Lung microvascular endothelial cell (primary cell): ENCODE data around the gene DTX1. TPM values are rescaled to one million over a fixed set of nuclear protein-coding genes. Genes with fewer than 3 reads are reported as not detected.

Source experiments
- DNase-seq, 2 donors: peaks; one replicate each; pipeline versions ENCODE4 v3.0.0 to v3.0.0-alpha.2; 2010; ENCODE audit warnings: low read depth in 2 of 2
- total RNA-seq: library from RNA; depleted of rRNA; stranded (reverse); fragments of >200 nt; gene quantifications from 2 replicates; pipeline ENCODE4 v1.2.1, GENCODE V29; 2014

Gene DTX1
- total RNA-seq, 1 donor from 2014 or later: 4.6 TPM

DNA sequence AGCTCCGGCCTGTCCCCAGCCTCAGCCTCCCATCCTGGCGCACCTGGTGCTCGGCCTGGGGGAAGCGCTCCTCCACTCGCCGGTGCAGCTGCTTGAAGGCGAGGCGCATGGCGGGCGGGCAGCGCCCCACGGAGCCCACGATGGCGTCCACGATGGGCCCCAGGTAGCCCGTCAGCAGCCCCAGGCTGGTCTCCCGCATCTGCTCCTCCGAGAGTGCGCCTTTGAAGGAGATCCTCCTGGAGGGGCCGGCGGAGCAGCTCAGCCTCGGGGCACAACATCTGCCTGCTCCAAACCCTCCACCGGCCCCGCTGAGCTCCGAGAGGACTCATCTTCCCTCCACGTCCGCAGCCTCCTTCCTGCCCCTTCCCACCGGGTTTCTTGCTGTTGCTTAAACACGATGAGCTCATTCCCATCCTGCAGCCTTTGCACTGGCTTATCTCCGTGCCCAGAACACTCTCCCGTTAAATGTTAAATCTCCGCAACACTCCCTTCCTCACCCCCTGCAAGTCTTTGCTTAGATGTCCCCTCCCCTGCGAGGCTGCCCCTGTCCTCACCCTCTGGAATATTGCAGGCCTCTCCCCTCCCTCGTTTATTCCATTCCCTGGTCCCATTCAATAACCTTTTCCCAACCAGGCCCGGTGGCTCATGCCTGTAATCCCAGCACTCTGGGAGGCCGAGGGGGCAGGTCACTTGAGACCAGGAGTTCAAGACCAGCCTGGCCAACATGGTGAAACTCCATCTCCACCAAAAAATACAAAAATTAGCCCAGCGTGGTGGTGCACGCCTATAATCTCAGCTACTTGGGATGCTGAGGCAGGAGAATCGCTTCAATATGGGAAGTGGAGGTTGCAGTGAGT, 55.7 kb downstream of the DTX1 start:
- DNase-seq: no peak

DNA sequence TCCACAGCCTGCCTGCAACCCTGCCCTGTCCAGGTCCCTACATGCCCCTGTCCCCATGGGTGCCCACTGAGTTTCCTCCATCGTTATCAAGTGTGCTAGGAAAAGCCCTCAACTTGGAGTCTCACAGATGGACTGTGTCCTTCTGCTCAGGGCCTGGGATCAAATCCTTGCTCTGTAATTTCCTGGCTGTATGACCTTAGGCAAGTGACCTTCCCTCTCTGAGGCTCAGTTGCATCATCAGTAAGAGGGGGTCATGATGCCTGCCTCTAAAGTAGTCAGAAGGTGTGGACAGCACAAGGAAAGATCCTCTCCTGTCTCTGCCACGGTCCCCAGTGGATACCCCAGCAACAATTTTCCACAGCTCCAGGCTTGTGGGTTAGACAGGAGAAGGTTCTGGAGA, 56.9 kb downstream of the DTX1 start:
- no peak for DNase-seq

DNA sequence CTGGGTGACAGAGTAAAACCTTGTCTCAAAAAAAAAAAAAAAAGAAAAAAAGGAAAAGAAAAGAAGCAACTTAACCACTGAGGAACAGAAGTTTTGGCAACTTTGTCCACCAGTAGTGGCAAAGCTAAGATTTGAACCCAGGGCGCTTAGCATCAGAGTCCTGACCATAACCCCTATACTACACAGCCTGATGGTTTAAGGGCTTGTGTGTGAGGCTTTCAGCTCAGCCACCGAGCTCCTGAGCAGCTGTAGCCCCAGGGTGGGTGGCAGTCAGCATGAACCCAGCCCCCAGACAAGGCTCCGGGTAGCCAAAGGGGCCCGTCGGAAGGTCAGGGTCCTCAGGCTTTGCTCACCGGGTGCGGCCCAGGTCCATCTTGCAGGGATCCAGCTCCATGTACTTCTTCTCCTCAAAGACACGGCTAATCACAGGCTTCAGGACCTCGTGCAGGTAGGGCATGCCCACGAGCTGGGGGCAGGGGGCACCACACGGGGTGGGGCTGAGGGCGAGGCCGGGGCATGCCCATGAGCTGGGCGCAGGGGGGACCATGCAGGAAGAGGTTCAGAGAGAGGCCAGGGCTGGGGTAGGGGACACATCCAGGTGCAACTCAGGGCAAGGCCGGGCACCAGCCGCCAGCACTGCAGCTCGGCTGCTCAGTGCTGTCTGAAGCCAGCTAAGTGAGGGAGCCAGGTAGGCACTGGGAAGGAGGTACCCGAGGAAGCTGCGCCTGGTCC, 58.1 kb downstream of the DTX1 start:
- no peak for DNase-seq

DNA sequence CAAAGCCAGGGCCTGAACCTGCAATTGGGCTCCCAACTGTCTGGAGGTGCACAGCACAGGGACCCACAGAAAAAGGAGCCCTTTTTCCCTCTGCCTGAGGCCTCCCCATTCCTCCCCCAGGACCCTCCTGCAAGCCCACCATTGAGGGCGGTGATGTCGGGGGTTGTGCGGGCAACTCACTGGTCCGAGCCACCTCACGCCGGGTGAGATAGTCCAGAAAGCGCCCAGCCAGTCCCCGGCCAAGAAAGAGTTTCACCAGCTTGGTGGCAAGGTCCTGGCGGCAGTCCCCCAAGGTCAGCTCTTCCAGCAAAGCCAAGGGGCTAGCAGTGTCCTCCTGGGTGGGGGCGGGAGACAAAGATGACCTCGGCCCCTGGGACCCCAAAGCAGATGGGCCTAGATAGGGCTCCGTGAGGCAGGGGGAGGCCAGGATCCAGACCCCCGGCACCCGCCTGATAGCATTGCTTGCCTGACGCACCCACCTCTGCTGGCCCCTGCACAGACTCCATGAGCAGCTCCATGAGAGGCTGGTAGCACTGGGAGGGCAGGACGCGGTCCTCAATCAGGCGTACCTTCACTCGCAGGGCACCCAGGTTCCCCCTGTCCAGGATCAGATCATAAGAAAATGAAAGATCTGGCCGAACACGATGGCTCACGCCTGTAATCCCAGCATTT, 59.1 kb downstream of the DTX1 start:
- DNase-seq: no peak

DNA sequence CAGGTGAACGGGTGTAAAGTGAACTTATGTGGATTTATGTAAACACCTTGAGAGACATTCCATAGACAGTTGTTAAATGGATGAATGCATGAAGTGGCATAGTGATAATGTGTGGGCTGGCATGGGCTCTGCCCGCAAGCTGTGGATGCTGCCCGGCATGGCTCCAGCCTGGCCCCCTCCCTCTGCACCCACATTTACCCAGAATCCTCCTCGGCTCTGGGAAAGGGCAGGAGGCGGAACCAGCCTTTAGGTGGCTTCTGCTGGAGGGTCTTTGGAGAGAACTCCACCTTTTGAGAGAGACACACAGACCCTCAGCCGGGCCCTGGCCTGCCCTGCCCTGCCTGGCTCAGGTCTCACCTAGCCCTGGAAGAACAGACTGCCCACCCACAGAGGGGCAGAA, 60.3 kb downstream of the DTX1 start:
- DNase-seq: no peak

DNA sequence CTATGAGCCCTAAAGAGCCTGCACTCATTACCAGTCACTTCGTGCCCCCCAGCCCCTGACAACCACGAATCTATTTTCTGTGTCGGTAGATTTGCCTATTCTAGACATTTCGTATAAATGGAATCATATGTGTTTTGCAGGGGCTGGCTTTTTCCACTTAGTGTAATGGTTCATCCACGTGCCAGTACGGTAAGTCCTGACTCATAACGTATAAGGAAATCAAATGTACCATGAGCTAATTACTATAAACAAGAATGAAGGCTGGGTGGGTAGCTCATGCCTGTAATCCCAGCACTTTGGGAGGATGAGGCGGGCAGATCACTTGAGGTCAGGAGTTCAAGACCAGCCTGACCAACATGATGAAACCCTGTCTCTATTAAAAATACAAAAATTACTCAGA, 61.2 kb downstream of the DTX1 start:
- peak in 1 of 2 donors; percentile 27 for DNase-seq

DNA sequence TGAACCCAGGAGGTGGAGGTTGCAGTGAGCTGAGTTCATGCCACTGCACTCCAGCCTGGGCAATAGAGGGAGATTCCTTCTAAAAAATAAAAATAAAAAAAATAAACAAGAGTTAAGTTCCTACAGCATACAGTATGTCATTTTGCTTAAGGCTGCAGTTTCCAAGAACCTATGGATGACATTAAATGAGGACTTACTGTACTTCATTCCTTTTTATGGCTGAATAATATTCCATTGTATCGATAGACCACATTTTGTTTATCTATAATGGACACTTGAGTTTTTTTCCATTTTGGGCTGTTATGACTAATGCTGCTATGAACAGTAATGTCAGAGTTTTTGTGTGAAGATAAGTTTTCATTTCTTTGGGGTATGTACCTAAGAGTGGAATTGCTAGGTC, 61.6 kb downstream of the DTX1 start:
- no peak for DNase-seq

DNA sequence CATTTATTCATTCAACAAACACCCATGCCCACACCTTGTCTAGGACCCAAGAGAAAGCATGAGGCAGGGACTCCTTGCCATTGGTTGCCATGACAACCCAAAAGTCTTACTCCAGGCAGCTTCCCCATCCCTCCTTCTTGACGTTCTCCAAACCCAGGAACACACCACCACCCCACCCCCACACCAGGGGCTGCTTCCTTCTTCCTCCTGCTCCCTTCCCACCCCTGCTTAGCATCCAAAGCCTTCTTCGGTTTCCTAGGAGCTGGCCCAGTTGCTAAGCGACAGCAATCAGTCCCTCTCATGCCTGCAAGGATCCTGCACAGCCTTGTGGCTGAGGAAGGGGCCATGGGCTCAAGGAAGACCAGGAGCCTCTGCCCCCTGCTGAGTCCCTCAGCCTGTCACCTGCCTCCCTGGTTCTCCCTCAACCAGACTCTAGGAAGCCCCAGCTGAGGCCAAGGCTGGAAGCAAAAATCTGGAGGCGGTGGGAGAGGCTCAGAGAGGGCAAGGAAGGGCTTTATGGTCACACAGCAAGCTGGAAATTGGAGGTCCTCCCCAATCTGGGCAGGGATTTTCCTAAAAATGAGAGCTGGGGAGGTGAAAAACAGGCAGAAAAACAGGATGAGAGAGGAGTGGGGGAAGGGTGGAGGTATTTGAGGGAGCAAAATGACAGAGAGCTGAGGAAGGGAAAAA, 63.6 kb downstream of the DTX1 start:
- DNase-seq: no peak

DNA sequence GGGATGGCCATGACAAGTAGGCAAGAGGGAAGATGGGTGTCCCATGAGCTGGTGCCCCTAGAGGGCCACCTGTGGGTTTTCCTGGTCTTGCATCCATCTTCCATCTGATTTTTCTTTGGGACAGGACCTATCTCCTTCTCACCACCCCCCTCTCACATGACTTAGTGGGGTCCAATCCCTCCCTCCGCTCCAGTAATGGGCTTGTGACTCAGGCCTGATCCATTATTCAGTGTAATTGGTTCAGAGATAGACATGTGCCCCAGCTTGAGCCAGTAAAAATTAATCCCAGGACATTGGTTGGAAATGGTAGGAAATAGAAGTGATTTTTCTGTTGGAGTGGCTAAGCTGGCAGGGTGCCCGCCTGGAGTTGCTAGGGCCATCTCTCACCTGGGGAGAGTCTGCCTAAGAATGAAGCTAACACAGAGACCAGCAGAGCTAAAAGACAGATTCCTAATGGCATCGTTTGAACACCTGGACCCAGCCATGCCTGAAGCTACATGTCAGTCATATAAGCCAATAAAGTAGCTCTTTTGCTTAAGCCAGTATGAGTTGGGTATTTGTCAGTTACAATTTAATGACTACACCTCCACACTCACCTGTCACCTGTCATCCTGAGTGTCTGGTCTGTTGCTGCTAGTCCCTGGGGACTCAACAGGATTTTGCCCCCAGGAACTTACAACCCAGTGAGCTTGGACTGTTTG, 64.3 kb downstream of the DTX1 start:
- no peak for DNase-seq

DNA sequence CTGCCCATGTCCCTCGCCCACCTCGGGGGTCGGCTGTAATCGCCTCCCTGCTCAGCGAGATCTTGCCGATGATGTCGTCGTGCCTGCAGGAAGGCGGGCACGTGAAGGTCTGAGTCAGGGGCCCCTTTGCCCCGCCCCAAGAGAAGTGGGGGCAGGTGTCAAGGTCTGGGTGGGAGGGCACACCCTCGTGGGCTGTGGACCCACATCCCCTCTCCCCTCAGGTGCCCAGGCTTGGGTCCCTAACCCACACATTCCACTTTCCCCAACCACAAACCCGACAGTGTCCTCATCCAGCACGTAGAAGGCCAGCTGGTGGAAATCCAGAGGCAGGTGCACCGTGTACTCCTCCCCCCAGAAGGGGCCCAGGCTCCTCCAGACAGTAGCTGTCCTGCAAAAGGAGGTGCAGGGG, 71.3 kb downstream of the DTX1 start:
- DNase-seq: no peak

DNA sequence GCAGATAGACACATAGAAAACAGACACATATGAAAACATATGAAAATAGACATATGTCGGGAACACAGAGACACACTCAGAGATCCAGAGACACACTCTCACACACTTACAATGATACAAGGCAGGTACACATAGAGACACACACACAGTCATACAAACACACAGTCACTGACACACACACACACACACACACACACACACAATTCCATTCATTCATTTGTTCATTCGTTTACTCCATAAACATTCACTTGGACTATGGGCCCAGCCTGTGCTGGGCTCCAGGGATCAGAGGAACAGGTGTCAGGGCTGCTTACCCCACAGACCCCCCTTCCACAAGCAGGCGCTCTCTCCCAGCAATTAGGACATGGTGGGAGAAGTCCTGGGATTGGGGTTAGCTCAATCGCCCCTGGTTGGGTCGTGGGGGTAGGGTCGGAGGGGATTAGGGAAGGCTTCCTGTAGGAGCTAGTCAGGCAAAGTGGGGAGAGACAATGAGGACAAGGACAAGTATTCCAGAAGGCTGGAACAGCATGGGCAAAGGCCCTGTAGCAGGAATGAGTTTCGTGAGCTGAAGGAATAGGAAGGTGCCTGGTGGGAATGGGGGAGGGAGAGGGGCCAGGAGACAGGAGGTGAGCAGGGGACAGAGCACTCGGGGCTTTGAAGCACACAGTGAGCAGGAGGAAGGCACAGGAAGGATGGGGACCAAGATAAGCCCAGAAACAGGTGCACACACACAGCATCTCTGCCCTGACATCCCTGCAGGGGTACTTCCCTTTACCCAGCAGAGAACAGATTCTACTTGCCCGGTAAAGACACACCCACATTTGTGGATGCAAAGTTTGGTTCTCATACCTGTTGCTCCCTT, 72.5 kb downstream of the DTX1 start:
- DNase-seq: no peak

DNA sequence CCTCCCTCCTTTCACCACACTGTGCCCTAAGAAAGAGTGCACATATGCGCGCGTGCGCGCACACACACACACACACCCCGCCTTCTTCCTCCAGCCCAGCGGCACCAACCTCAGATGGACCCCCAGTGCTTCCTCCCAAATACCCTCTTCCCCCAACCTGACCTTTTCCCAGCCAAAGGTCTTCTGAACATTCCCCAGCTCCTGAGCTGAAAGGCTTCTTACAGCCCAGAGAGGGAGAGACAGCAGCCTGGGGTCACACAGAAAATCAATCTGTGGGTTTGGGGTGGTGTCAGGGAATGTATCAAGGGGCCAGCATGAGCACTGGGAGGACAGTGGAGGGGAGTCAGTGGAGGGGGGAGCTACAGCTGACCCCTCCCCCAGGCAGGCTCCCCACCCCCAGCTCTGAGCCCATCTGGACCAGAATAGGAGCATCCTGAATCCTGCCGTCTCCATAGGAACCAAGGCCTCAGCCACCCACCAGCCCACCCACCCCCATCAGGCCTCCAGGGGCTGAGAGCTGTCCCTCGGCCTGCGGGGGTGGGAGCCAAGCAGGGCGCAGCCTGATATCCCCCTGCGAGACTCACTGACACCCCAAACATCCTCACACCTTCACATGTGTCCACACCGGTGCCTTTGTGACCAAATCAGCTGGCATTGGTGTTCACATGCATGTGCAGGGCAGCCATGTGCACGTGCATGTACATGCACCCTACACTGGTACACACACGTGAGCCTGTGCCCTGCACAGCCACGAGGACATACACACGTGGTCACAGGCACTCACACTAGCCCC, 73.3 kb downstream of the DTX1 start:
- DNase-seq: no peak

DNA sequence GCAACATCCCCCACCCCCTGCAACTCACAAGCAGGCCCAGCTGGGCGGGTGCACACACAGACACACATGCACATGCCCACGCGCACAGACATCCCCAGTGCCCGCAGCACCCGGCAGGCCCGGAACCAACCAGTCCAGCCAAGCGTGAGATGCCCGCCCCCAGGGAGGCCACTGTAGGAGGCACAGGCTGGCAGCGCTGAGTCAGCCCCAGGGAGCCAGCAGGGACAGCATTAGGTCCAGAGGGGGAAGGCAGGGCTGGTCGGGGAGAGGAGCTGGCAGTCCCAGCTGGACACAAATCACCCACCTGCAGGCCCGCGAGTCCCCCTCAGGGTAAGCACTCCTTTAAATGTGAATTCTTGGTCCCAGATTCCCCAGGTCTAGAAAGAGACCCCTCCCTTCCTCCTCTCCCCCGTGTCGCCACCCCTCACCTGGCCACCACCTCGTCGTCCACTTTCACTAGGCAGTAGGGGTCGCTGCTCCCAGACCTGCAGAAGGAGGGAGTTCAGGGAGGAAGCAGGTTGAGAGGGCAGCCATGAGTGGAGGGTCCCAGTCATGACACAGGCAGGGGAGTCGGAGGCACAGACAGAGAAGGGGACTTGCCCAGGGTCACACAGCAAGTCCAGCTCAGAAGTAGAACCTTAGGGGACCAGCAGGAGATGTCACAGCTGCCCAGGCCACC, 74.1 kb downstream of the DTX1 start:
- no peak for DNase-seq

DNA sequence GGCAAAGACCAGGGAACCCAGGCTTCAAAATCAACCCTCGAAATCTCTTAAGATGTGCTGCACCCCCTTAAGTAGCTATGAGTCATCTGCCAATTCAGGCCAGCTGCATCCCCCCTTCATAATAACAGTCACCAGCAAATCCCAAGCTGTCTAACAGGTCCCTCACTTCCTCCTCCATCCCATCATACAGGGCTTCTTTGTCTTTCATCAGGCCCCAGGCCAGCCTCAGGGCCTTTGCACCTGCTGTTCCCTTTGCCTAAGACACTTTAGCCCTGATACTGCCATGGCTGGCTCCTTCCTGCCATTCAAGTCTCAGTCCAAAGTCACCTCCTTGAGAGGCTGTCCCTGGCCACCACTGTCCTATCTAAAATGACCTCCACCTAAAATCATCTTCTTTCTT, 75.0 kb downstream of the DTX1 start:
- DNase-seq: no peak

DNA sequence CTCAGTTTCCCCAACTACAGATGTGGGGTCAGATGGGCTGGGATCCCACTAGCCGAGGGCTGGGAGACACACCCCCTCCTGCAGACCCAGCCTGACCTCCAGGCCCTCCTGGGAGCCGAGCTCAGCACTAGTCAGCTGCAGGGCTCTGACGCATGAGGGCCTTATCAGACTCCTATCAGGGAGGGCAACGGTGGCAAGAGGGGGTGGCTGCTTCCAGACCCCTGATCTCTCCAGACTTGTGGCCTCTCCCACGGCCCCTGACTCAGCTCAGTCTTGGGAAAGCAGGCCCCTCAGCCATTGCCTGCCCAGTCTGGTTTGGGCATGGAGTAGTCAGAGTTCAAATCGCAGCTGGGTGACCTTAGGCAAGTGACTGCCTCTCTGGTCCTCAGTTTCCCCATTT, 76.5 kb downstream of the DTX1 start:
- no peak for DNase-seq

DNA sequence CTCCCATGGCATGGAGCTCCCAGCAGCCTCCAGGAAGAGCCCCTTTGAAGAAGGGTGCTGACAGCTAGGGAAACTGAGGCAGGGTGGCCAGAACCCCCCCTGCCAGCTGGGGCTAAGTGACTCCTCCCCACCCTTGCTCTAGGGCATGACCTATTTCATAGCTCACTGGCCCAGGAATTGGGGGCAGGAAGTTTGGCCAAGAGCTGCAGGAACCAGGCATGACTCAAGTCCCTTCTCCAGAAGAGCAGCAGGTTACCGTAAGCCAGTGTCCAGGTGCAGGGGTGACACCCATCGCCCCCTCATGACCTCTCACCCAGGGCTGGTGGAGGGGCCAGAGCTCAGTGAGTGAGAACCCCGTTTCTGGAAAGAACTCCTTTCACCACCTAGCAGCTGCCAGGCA, 77.1 kb downstream of the DTX1 start:
- no peak for DNase-seq

DNA sequence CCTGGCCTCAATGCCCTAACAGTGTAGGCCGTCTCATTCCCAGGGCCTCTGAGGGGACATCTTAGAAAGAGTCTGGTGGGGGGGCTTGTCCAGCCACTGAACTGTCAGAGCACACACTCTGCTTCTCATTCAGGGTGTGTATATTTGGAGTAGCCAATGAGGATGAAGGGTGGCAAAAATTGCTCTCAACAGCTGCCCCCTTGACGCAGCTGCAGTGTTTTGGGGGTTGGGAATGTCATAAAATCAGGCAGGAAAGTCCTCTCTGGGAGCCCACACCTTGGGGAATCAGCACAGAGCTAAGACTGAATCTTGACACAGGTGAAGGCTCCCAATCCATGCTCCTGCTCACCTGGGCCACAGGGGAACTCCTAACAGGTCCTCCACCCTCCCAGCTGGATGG, 77.5 kb downstream of the DTX1 start:
- DNase-seq: no peak

DNA sequence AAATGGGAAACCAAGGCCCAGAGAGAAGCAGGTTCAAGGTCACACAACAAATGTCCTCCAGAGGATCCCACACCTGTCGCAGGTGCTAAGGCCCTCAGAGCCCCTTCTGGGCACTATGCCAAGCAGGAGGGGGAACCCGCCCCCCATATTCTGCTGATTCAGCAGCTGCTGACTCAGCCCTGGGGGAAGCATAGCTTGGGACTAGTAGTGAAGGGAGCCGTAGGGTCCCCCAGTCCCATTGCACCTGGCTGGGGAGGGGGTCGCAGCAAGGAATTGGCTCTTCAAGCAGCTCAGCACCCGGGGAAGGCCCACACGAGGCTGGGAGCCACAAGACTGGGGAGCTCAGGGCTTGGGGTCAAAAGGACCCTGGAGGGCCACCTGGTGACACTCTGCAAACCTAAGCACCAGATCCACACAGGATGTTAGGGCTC, 78.0 kb downstream of the DTX1 start:
- DNase-seq: no peak
